DMS53 treated with DMSO at 0.1 percent for 48 hours (cell line): ENCODE results near the gene BPTF.
"Not testable (repeated sequence)": the region's sequence is repeated elsewhere in the genome, so short reads cannot be mapped to it uniquely, and the experiment has no call there.

Experiments
- DNase-seq: peaks from one replicate; lab custom pipeline; 2025; ENCODE audit not compliant: unreplicated experiment; lab: John Stamatoyannopoulos, UW

The BPTF gene, protein sequence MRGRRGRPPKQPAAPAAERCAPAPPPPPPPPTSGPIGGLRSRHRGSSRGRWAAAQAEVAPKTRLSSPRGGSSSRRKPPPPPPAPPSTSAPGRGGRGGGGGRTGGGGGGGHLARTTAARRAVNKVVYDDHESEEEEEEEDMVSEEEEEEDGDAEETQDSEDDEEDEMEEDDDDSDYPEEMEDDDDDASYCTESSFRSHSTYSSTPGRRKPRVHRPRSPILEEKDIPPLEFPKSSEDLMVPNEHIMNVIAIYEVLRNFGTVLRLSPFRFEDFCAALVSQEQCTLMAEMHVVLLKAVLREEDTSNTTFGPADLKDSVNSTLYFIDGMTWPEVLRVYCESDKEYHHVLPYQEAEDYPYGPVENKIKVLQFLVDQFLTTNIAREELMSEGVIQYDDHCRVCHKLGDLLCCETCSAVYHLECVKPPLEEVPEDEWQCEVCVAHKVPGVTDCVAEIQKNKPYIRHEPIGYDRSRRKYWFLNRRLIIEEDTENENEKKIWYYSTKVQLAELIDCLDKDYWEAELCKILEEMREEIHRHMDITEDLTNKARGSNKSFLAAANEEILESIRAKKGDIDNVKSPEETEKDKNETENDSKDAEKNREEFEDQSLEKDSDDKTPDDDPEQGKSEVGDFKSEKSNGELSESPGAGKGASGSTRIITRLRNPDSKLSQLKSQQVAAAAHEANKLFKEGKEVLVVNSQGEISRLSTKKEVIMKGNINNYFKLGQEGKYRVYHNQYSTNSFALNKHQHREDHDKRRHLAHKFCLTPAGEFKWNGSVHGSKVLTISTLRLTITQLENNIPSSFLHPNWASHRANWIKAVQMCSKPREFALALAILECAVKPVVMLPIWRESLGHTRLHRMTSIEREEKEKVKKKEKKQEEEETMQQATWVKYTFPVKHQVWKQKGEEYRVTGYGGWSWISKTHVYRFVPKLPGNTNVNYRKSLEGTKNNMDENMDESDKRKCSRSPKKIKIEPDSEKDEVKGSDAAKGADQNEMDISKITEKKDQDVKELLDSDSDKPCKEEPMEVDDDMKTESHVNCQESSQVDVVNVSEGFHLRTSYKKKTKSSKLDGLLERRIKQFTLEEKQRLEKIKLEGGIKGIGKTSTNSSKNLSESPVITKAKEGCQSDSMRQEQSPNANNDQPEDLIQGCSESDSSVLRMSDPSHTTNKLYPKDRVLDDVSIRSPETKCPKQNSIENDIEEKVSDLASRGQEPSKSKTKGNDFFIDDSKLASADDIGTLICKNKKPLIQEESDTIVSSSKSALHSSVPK (N-terminal part only)

DNA sequence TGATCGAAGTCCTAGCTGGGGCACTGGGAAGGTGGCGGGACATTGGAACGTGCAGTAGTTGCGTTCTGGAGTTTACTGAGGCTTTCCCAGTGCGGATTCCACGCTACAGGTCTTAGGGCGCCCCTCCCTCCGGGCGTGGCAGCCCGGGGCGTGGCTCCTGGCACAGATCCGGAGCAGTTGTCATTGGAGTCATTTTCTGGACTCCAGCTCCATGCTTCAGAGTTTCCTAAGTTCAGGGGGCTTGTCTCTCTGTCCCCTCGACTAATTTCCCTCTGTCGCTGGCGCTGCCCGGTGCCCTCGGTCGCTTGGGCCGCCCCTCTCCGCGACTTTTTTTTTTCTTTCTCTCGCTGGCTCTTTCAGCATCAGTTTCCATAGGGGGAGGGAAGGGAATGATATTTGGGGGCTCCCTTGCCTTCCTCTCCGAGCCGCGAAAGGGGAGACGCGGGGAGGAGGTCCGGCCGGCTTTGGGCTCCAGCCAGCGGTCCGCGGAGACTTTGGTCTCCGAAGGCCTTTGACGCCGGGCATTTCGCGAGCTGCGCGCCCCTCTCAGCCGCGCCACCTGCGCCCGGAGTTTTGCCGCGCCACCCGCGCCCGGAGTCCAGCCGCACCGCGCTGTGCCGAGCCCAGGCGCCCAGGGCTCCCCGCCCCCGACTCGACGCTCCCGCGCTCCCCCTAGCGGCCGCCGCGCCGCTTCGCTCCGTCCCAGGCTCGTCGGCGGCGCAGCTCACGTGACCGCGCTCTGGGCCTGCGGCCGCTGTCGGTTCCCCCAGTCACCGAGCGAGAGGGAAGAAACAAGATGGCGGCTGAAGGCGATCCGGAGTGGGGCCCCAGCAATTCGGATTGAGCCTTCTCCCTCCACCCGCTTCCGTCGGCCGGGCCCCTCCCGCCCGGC lies at the start of gene BPTF:
TSS of gene BPTF (plus strand) at position 769 of the 892 bp plus-strand sequence. CDS start 222 bp downstream, outside the sequence.
- peak; percentile 73 for DNase-seq

DNA sequence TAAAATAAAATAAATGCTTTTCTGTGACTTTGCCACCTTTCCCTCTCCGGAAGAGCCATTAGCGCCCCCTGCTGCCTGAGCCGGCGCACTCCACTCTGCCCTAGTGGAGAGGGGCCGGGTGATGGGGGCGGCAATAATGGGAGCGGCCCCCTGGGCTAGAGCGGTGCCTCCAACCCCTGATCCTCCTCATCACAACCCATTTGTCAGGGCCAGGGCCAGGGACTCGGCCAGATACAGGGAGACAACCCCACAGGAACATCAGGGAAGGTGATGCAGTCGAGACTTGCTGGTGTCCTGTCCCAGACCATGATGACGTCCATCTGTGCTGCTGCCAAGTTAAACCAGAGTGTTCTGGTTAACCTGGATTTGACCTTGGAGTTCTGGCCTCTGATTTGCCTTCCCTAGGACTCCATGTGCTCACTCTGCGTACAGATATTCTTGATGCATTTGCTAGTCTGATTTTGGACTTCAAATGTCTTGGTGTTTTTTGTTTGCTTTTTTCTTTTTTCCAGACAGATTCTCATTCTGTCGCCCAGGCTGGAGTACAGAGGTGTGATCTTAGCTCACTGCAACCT lies 46.1 kb upstream of the BPTF start:
- DNase-seq, result peak; percentile 51

GRCh38 chr17:67784364-67785121 lies 40.8 kb upstream of the BPTF start:
- no peak for DNase-seq

- no peak for DNase-seq
These were observed 40.2 kb upstream of the BPTF start for GRCh38 chr17:67785122-67785477.

DNA sequence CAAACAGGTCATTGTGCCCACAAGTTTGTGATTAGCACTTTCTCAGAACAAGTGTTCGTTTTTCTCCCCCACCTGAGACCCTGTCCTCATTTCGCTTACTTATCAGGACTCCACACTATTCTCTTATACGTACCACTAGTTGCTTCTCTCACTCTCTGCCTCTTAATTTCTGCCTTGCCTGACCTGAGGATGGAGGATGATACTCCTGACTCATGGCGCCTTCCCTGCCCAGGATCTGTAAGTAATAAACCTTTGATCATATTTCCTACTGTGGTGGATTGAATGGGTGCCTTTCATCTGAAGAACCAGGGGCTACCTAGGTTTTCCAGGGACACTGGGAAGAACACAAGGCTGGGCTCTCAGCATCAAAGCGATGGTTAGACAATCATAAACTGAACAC lies 39.8 kb upstream of the BPTF start:
- DNase-seq, result no peak

- DNase-seq, result peak; percentile 76
These were observed 24.8 kb upstream of the BPTF start for GRCh38 chr17:67800495-67800928.

- no peak for DNase-seq
These were observed 23.6 kb upstream of the BPTF start for GRCh38 chr17:67801626-67802175.

GRCh38 chr17:67810464-67810863 lies 14.8 kb upstream of the BPTF start:
- DNase-seq, result no peak

DNA sequence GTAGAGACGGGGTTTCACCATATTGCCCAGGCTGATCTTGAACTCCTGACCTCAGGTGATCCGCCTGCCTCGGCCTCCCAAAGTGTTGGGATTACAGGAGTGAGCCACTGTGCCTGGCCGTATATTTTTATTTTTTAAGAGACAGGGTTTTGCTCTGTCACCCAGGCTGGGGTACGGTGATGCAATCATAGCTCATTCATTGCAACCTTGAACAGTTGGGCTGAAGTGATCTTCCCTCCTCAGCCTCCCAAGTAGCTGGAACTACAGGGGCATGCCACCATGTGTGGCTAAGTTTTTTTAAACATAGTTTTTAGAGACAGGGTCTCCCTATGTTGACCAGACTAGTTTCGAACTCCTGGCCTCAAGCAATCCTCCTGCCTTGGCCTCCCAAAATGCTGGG lies 12.9 kb upstream of the BPTF start:
- DNase-seq, result not testable (repeated sequence)

- no peak for DNase-seq
These were observed 11.5 kb upstream of the BPTF start for GRCh38 chr17:67813803-67814180.

DNA sequence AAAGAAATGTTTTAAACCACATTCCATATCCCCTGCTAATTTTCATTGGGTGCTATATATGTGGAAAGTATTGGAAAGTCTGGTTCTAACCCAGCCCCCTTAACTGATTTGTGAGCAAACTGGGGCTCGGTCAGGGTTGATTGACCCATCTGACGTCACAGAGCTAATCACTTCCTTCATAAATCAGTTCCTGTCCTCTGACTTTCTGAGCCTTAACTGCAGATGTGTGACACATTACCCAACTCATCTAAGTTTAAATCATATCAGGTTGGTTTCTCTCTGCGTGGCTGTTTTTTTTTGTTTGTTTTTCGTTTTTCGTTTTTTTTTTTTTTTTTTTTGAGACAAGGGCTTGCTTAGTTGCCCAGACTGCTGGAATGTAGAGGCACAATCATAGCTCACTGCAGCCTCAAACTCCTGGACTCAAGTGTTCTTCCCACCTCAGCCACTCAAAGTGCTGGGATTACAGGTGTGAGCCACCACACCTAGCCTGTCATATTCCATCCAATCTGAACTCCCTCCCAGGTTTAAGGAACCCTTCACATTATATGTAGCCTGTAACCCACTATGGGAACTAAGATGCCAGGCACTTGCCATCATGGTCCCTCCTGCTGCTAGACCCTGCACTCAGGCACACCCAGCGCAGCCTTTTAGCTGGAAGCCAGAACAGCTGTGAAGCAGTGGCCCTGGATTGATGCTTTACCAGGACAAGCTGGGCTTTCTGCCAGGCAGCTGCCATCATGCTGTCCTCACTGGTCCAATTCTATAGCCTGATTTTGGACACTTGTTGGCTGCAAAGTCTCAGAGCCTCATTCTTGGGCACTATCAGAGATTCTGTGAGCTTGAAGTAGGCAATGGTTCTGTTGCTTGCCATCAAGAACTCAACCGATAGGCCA lies 6.9 kb upstream of the BPTF start:
- DNase-seq, result no peak

- no peak for DNase-seq
These were observed 5.6 kb upstream of the BPTF start for GRCh38 chr17:67819722-67820121.

GRCh38 chr17:67821871-67822367 lies 3.4 kb upstream of the BPTF start:
- no peak for DNase-seq

GRCh38 chr17:67825627-67826601 lies 611 bp downstream of the BPTF start:
- DNase-seq, result peak; percentile 8

DNA sequence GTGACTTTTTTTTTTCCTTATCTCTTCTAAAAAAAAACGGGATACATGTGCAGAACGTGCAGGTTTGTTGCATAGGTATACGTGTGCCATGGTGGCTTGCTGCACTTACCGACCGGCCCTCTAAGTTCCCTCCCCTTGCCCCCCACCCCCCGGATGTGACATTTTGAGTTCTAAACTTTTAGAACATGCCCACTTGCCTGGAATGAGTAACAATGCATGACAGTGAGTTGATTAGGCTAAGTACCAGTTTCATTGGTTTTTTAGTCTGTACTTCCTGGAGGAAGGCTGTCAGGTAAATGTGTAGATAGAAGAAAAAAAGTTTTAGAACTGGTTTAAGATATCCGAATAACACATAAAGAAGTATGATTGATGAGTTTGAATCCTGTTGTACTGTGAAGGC lies 4.0 kb downstream of the BPTF start:
- DNase-seq, result no peak

GRCh38 chr17:67830440-67830839 lies 5.1 kb downstream of the BPTF start:
- no peak for DNase-seq

- DNase-seq, result no peak
These were observed 6.0 kb downstream of the BPTF start for GRCh38 chr17:67831268-67831667.
